ENCODE measurements around the gene CDC42SE1. TPM values are rescaled to one million over a fixed set of nuclear protein-coding genes. Genes with fewer than 3 reads are reported as not detected.
A peak's percentile ranks its signal among the peaks of the same experiment; 100 is the strongest.

The CDC42SE1 gene
- total and polyA plus RNA-seq, 9 of the 15 experiments (the other 6 are each of a cell fraction or from before 2014, with no cell fraction given) = 78.1 to 189 (median 114) TPM

- peak; percentile 72; the same call in 1 of the 2 replicates for TF ChIP-seq HBP1 (CRISPR knock-in tag; IDR thresholded peaks at IDR 0.05)
- TF ChIP-seq ZBTB5 (IDR thresholded peaks at IDR 0.05) = no peak
- TF ChIP-seq ZNF668 (CRISPR knock-in tag; IDR thresholded peaks at IDR 0.05) = no peak
- no peak for TF ChIP-seq NEUROD1 (IDR thresholded peaks at IDR 0.05; ENCODE audit: borderline replicate concordance, low read depth, low read length, partially characterized antibody)
- TF ChIP-seq ZNF512 (tag; IDR thresholded peaks at IDR 0.05) = no peak
- TF ChIP-seq ZBED1 (IDR thresholded peaks at IDR 0.05) = peak; percentile 77; the same call in 1 of the 2 replicates
- no peak for TF ChIP-seq NFE2L1 (tag; IDR thresholded peaks at IDR 0.05; ENCODE audit: borderline replicate concordance, low read depth)
- no peak for TF ChIP-seq ZNF140 (CRISPR knock-in tag; IDR thresholded peaks at IDR 0.05)
- no peak for TF ChIP-seq HMG20B (CRISPR knock-in tag; IDR thresholded peaks at IDR 0.05)
- TF ChIP-seq MTF1 (CRISPR knock-in tag; IDR thresholded peaks at IDR 0.05; ENCODE audit: borderline replicate concordance) = no peak
- no peak for TF ChIP-seq MEIS2 (IDR thresholded peaks at IDR 0.05; ENCODE audit: partially characterized antibody)
- no peak for TF ChIP-seq ZNF695 (CRISPR knock-in tag; IDR thresholded peaks at IDR 0.05)
- no peak for TF ChIP-seq ZNF41 (CRISPR knock-in tag; conservative IDR thresholded peaks at IDR 0.05)
- TF ChIP-seq TCF15 (CRISPR knock-in tag; IDR thresholded peaks at IDR 0.05) = no peak
- TF ChIP-seq TCF3 (CRISPR knock-in tag; IDR thresholded peaks at IDR 0.05) = no peak
- TF ChIP-seq TBL1XR1 (IDR thresholded peaks at IDR 0.05; ENCODE audit: low read length in 2 of 2) = peak in 1 of 2 experiments; percentile 86; a peak in 2 of 4 replicates
- TF ChIP-seq ZFP1 (CRISPR knock-in tag; IDR thresholded peaks at IDR 0.05) = no peak
These were observed at the start of gene CDC42SE1 (continued) for GRCh38 chr1:151059109-151060006.

Data from K562 (cell line).